Stimulated activated CD8-positive, alpha-beta memory T cell treated with anti-CD3 and anti-CD28 coated beads, Interleukin-12 subunit alpha, Interleukin-12 subunit beta, amount 100 ng/mL, for 24 hours (primary cell): ENCODE measurements around the gene CNTNAP5.

ENCODE experiments used
- DNase-seq: peaks from one replicate; pipeline ENCODE4 v3.0.0-alpha.2; 2020; ENCODE audit errors: extremely low read depth

The CNTNAP5 gene

DNA sequence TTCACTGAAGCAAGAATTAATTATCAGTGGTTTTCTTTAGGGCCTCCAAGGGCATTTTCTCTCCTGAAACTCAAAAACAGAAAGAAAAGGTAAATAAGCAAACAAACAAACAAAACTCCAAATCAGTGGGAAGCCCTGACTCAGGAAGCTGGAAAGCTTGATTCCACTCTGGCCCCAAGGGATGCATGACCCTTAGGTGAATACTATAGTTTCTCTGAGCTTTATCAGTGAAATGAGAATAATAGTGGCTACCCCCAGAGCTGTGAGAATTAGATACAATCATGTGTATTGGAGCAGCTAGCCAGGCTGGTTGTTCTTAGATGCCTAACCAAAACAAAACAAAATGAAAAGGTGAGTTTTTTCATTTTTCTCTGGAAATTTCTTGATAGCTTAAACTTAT is 585.1 kb downstream of the CNTNAP5 start:
- DNase-seq: no peak

DNA sequence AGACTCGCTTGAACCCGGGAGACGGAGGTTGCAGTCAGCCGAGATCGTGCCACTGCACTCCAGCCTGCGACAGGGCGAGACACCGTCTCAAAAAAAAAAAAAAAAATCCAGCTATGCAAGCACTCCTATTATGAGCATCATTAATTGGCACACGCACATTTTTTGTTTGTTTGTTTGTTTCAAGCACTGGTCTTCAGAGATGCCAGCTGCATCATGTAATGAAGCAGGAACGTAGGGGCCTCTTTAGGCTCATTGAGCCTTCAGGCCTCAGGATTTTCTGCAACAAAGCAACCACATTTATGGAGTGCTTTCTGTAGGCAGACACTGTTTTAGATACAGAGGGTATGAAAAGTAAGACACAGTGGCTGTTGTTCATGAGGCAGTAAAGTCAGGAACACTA is 585.8 kb downstream of the CNTNAP5 start:
- no peak for DNase-seq

GRCh38 chr2:124623560-124623959 is 598.5 kb downstream of the CNTNAP5 start:
- no peak for DNase-seq

GRCh38 chr2:124625561-124625960 is 600.5 kb downstream of the CNTNAP5 start:
- DNase-seq: no peak

GRCh38 chr2:124626993-124627392 is 601.9 kb downstream of the CNTNAP5 start:
- no peak for DNase-seq

GRCh38 chr2:124633812-124634211 is 608.7 kb downstream of the CNTNAP5 start:
- DNase-seq: no peak

- DNase-seq: no peak
Observed at GRCh38 chr2:124639524-124639923, 614.4 kb downstream of the CNTNAP5 start.

DNA sequence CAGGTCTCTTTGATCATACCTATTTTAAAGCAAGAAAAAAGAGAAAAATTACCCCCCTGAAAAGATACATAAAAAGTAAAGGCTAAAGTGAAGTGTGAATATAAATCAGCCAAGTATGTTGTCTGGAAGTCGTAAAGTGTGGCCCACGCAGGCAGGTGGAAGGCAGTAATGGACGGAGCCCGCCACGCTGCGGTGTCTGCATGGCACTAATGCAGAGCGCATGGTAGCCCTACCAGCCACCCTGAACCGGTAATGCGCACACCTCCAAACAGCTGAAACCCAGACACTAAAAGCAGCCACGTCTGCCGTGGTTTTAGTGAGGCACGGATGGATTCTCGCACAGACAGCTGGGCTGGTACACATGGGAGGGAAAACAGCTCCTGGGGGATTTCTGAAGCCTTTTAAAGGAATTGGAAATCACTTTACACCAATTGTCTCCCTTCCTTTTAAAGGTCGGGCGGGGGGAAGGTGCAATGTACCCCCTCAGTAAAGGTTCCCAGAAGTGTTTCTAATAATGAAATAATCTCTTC is 615.2 kb downstream of the CNTNAP5 start:
- no peak for DNase-seq

GRCh38 chr2:124646166-124646815 is 621.2 kb downstream of the CNTNAP5 start:
- no peak for DNase-seq

GRCh38 chr2:124647245-124647644 is 622.2 kb downstream of the CNTNAP5 start:
- DNase-seq: no peak

DNA sequence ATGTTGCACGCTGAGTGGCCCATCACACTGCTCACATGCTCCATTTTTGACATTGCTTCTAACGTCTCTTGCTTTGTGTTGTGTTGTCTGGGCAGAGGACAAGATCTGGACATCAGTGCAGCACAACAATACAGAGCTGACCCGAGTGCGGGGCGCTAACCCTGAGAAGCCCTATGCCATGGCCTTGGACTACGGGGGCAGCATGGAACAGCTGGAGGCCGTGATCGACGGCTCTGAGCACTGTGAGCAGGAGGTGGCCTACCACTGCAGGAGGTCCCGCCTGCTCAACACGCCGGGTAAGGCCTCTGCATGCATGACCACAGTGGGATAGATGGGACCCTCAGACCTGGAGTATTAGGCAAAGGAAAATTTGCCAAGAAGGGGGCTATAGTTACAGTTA is 622.6 kb downstream of the CNTNAP5 start:
- no peak for DNase-seq

DNA sequence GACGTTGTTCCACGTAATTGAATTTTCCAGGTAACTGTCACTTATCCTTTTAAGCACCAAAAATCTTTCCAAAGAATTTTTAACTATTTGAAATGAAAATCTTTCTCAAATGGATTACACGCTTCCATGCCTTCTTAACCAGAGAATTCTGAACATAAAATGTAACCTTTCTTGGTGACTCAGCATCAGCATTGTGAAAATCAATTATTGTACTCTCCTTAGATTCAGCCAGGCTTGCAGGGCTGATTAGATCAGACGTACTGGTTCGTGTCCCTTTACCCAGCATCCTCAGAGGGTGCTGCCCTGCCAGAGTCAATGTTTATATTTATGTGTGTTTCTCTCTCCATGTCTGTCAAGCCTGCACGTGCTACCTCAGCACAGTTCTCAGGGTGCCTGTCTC is 623.9 kb downstream of the CNTNAP5 start:
- no peak for DNase-seq

DNA sequence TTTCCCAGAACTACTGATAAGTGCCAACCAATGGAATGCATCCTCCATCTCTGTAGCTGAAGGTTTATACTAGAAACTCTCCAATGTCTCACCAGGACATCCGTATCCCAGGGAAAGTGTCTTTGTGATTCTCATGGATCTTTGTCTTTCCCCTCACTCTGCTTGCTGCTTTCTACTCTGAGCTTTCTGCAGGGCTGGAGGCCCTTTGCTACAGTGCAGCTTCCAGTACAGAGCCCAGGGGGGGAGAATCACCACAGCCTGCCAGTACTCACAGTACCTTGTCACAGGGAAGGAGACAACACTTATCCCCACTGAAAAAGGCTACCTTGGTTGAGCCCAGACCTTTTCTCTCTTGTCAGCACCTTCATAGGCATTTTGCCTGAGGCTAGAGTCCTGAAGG is 627.0 kb downstream of the CNTNAP5 start:
- no peak for DNase-seq

DNA sequence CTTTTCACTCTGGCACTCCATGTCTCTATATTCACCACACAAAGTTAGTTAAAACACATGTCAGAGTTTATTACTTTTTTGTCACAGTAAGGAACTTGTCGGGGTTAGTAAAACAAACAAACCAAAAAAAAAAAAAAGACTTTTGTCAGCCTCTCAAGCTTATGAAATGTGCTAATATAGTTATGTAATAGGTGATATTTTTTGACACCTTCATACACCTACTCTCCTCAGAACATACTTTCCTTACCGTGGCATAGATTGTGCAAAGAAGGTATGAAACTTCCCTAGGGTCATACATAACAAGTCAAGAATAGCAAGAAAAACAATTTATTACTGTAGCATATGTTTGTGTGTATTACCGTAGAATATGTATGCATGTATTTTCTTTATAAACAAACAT is 633.3 kb downstream of the CNTNAP5 start:
- no peak for DNase-seq

DNA sequence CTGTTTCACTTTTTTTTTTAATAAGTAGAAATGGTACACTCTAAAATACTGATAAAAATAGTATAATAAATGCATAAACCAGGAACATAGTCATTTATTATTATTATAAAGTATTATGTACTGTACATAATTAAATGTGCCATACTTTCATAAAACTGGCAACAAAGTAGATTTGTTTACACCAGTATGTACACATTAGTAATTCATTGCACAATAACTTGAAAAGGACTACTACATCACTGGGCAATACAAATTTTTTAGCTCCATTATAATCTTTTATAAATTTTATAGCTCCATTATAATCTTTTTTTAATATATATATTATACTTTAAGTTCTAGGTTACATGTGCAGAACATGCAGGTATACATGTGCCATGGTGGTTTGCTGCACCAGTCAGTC is 636.5 kb downstream of the CNTNAP5 start:
- DNase-seq: no peak

DNA sequence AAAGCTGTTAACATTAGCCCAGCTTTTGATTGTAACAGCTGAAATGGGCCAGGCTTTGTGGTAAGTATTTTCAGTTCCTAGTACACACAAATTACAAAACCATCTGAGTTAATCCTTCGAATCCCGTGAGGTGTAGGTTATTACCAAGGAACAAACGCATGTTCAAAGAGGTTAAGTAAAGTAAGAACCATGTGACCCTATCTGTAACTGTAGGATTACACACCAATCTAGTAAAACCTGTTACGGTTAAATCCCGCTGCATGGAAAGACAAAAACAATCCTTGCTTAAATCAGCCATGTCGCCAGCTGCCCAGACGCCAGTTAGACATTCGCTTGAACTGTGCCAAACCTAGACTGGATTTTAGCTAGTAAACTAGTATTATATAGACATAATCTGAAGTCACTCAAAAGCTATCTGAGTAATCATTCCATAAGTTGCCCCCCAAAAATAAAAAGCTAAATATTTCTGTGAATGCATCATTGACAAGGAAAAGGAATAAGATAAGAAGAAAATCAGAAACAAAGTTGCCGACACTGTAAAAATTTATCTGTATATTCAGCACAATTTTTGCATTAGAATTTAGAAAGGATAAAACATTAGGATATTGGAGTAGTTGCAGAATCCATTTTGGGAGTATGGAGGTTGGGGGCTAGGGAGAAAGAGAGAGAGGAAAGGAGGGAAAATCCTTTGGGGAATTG is 638.0 kb downstream of the CNTNAP5 start:
- no peak for DNase-seq

DNA sequence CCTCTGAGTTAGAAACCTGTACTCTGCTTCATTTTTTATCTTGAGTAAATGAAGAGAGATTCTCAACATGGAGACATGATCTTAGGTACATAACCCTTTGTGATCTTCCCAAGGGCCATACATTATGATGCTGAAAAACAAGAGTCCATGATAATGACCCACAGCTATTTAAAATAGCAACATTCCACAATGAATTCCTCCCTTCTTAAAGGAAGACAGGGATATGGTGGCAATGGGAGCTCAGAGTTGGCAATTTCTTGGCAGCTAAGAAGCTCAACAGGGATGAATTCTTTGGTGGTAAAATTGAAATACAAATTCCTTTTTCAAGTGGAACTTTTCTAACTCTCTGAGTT is 638.5 kb downstream of the CNTNAP5 start:
- no peak for DNase-seq

DNA sequence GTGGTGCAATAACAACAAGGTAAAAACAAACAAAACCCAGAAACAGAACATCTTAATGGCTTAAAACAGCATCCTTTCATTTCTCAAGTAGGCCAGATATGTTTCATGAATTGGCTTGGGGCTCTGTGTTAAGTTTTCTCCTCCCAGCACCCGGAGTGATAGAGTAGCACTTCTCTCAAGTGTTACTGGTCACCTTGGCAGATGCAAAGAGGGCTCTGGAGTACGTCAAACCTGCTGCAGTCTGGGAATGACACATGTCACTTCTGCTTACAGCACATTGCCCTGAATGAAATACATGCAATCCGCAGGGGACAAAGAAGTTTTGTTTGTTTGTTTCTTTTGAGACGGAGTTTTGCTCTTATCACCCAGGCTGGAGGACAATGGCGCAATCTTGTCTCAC is 639.3 kb downstream of the CNTNAP5 start:
- no peak for DNase-seq

GRCh38 chr2:124666976-124667375 is 641.9 kb downstream of the CNTNAP5 start:
- no peak for DNase-seq

DNA sequence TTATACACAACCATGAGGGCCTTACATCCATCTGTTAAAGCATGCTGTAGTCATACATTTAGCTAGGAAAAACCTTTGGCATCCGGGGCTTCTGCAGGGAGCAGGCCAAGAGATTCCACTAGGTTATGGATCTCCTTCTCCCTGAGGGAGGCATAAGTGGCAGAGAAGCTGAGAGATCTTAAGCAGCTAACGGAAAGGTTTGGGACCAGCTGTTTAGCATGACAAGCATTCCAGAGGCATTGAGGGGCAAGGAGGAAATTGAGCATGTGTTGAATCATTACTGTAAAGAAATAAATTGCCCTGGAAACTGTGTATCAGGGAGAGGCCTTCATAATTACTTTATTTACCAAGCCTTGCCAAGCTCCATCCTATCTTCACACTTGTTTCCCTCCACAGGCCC is 643.1 kb downstream of the CNTNAP5 start:
- DNase-seq: no peak

GRCh38 chr2:124670187-124670586 is 645.1 kb downstream of the CNTNAP5 start:
- no peak for DNase-seq

GRCh38 chr2:124678043-124678442 is 653.0 kb downstream of the CNTNAP5 start:
- no peak for DNase-seq

DNA sequence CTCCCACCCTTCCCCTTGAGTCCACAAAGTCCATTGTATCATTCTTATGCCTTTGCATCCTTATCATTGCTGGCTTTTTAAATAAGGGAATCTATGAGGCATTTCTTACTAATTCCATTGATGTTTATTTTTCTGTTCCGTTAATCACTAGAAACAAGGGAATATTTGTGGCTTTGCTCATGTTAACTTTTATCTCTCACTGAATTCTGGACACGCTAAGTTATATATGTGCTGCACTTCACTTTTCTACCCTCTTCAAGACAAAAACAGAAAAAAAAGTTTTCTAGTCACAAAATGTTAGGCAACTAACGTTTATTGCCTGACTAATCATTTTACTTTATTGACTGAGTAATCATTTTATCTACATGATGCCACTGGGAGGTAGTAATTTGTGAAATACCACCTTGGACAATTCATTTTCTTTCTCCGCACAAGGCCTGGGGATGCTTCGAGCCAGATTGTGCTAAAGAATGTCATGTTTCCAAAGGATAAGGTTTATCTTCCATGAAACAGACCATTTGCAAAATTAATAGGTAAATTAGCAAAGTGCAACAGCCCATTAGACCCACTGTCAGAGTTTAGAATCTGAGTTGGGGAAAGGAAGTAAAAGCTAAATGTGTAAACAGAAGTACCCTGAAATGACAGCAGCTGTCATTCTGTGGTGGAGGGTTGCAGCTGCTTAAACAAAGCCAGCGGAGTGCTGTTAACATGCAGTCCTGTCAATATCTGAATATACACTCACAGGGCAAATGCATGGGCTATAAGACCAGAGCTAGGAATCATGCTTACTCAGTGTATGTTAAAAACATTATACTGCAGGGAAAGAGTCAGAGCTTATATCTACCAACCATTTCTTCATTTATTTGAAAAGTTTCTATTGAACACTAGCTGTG is 658.7 kb downstream of the CNTNAP5 start:
- no peak for DNase-seq
